OCI-LY7 (cell line): ENCODE results near the gene ARPC4. TPM values are rescaled to one million over a fixed set of nuclear protein-coding genes. Genes with fewer than 3 reads are reported as not detected.

ENCODE experiments used
- BruUV-seq: library from RNA; stranded (reverse); fragments of 400-500 nt; replicated peaks from 2 replicates; lab custom pipeline; 2021; lab: Mats Ljungman, UMichigan
- CTCF ChIA-PET: fragments of 300-600 bp; sonication (Branson Sonifier 250); formaldehyde crosslinking; loops from one replicate; lab custom pipeline; 2022; ENCODE audit warnings: antibody characterized with exemption; ENCODE audit not compliant: unreplicated experiment; lab: Charles Lee
- POLR2A ChIA-PET: fragments of 300-600 bp; sonication (Branson Sonifier 250); formaldehyde crosslinking; loops from one replicate; lab custom pipeline; 2022; ENCODE audit warnings: antibody characterized with exemption; lab: Charles Lee
- DNase-seq: peaks from one replicate; pipeline ENCODE4 v3.0.0-alpha.2; 2015; ENCODE audit warnings: low spot score
- H2AFZ ChIP-seq: fragments of 200-600 bp; sonication (generic), shearing (Covaris generic); 2 replicates; pipeline ENCODE4 v1.6.1; 2014; ENCODE audit warnings: mild to moderate bottlenecking, antibody characterized with exemption, low read length, moderate library complexity
- H3K27ac ChIP-seq: fragments of 200-600 bp; sonication (generic); 2 replicates; pipeline ENCODE4 v1.5.1; 2014; ENCODE audit warnings: mixed run types, low read depth, mild to moderate bottlenecking, moderate library complexity, low read length, inconsistent platforms; ENCODE audit not compliant: poor library complexity, severe bottlenecking
- H3K36me3 ChIP-seq: fragments of 200-600 bp; sonication (generic); 2 replicates; pipeline ENCODE4 v1.6.1; 2014; ENCODE audit warnings: mild to moderate bottlenecking, antibody characterized with exemption, low read length, moderate library complexity, mixed read lengths; ENCODE audit not compliant: insufficient read depth
- H3K4me1 ChIP-seq: fragments of 200-600 bp; sonication (generic); 2 replicates; pipeline ENCODE4 v1.5.1; 2014; ENCODE audit warnings: mild to moderate bottlenecking, low read length; ENCODE audit not compliant: insufficient read depth, poor library complexity, severe bottlenecking
- H3K4me2 ChIP-seq: fragments of 200-600 bp; sonication (generic); 2 replicates; pipeline ENCODE4 v1.6.1; 2014; ENCODE audit warnings: mild to moderate bottlenecking, low read length
- H3K4me3 ChIP-seq: fragments of 200-600 bp; sonication (generic); 2 replicates; pipeline ENCODE4 v1.5.1; 2014; ENCODE audit warnings: mild to moderate bottlenecking, low read depth, low read length; ENCODE audit not compliant: poor library complexity, severe bottlenecking
- H3K79me2 ChIP-seq: fragments of 200-600 bp; sonication (generic); 2 replicates; pipeline ENCODE4 v1.6.1; 2016; ENCODE audit warnings: low read depth, mild to moderate bottlenecking, low read length, moderate library complexity, mixed read lengths; ENCODE audit not compliant: insufficient read depth
- H3K9me2 ChIP-seq: fragments of 200-600 bp; sonication (generic); 2 replicates; pipeline ENCODE4 v1.6.1; 2016; ENCODE audit warnings: mild to moderate bottlenecking, low read length, mixed read lengths; ENCODE audit not compliant: insufficient read depth
- H3K9me3 ChIP-seq: fragments of 200-600 bp; sonication (generic); 2 replicates; pipeline ENCODE4 v1.6.1; 2014; ENCODE audit warnings: mild to moderate bottlenecking, mixed run types, low read length, mixed read lengths
- H4K20me1 ChIP-seq: fragments of 200-600 bp; sonication (generic); 2 replicates; pipeline ENCODE4 v1.6.1; 2014; ENCODE audit warnings: mild to moderate bottlenecking, antibody characterized with exemption, low read length, moderate library complexity, mixed read lengths; ENCODE audit not compliant: insufficient read depth
- CTCF ChIP-seq: fragments of 200-600 bp; sonication (generic); conservative IDR thresholded peaks from 2 replicates; pipeline ENCODE4 v1.5.1; 2014; ENCODE audit warnings: mild to moderate bottlenecking, antibody characterized with exemption, low read length, moderate library complexity, mixed read lengths
- EZH2phosphoT487 ChIP-seq: fragments of 200-600 bp; sonication (generic); IDR thresholded peaks from 2 replicates; pipeline ENCODE4 v1.6.1; 2018; ENCODE audit warnings: low read depth, borderline replicate concordance, mild to moderate bottlenecking, mixed run types, antibody characterized with exemption, low read length, moderate library complexity, mixed read lengths
- intact Hi-C: fragments of 100-400 bp; cut with micrococcal nuclease; formaldehyde crosslinking; loops from one replicate; pipeline ENCODE4 v1.10.0; 2022; ENCODE audit not compliant: unreplicated experiment
- total RNA-seq, 2 experiments: library from RNA; depleted of rRNA in 1 of 2; stranded (reverse); fragments of >200 nt in 1 of 2; shearing (Covaris generic) in 1 of 2; gene quantifications; 2 replicates each; pipeline ENCODE4 v1.2.3, GENCODE V29; 2014 to 2022

ARPC4 gene
- total RNA-seq, 2 experiments from 2014 or later: 99.5 to 118 TPM

- POLR2A ChIA-PET: no interaction called here
- Histone ChIP-seq H2AFZ (no peak overlapping the region), H3K4me2 (peak overlapping the region; percentile 57), H4K20me1 (no peaks in the 10 kb centered on the region), H3K4me3 (peak overlapping the region; percentile 33), H3K9me2 (no peaks in the 10 kb centered on the region), H3K27ac (peak overlapping the region; percentile 84), H3K36me3 (peaks cover 33% of the 10 kb centered on the region), H3K79me2 (no peaks in the 10 kb centered on the region), H3K4me1 (peaks cover 52% of the 10 kb centered on the region), H3K9me3 (no peaks in the 10 kb centered on the region)
- CTCF ChIA-PET: no interaction called here
- no peak for DNase-seq
- no peak for TF ChIP-seq CTCF
- no peak for TF ChIP-seq EZH2phosphoT487
- intact Hi-C loops: no loop called here
- BruUV-seq: no TSS peak
Observed at GRCh38 chr3:9779075-9779593, 13.7 kb upstream of the ARPC4 start.

GRCh38 chr3:9779721-9780457 lies 13.0 kb upstream of the ARPC4 start:
- POLR2A ChIA-PET: interaction anchor here (0.6 to 2.0 kb wide), 5 partner anchors 10 to 210 kb away, joined by 3 to 10 read pairs (median 7); partner anchors contain the start of genes ARPC4 and TADA3
- TF ChIP-seq EZH2phosphoT487: no peak
- no peak for TF ChIP-seq CTCF
- Histone ChIP-seq H2AFZ (peak overlapping the region; percentile 33), H3K27ac (peak overlapping the region; percentile 84), H3K4me1 (peaks cover 52% of the 10 kb centered on the region), H4K20me1 (no peaks in the 10 kb centered on the region), H3K36me3 (peaks cover 35% of the 10 kb centered on the region), H3K79me2 (no peaks in the 10 kb centered on the region), H3K9me3 (no peaks in the 10 kb centered on the region), H3K4me3 (peak overlapping the region; percentile 33), H3K4me2 (peak overlapping the region; percentile 57), H3K9me2 (no peaks in the 10 kb centered on the region)
- intact Hi-C loops: loop anchor here (1.0 kb wide), 1 partner anchor 28 kb away; no protein-coding TSS in a partner anchor
- CTCF ChIA-PET: interaction anchor here (1.6 kb wide), 1 partner anchor 10 kb away, joined by 5 read pairs; no protein-coding TSS in a partner anchor
- TSS peak; percentile 75 for BruUV-seq
- peak; percentile 81 for DNase-seq
